Skin epidermis (tissue), 12 donors: ENCODE data around the gene WNK4.

ENCODE experiments used
- H3K27ac ChIP-seq, 21 experiments: fragments of 200-600 bp; sonication (generic) in 11 of 21; one replicate each; pipeline ENCODE4 v1.5.0; 2020; ENCODE audit warnings: mild to moderate bottlenecking in 3 of 21, inconsistent platforms in 2 of 21, moderate library complexity in 2 of 21
- H3K4me3 ChIP-seq, 7 experiments: fragments of 200-600 bp; sonication (generic) in 2 of 7; one replicate each; pipeline ENCODE4 v1.5.0; 2020; ENCODE audit warnings: inconsistent platforms in 2 of 7, mild to moderate bottlenecking in 2 of 7, moderate library complexity in 1 of 7

The WNK4 gene

GRCh38 chr17:42827472-42827871 is 47.1 kb downstream of the WNK4 start:
- Histone ChIP-seq H3K27ac (no peak overlapping the region), H3K4me3 (no peak overlapping the region)

GRCh38 chr17:42830971-42831370 is 50.6 kb downstream of the WNK4 start:
- no peak overlapping the region for H3K27ac ChIP-seq
- no peak overlapping the region for H3K4me3 ChIP-seq

GRCh38 chr17:42832213-42832933 is 52.0 kb downstream of the WNK4 start:
- peak overlapping the region; percentile 71 to 98 (median 93) for H3K4me3 ChIP-seq
- peak overlapping the region; percentile 70 to 99 (median 92) for H3K27ac ChIP-seq

- H3K27ac ChIP-seq, result peak within 1 kb of the TSS; percentile 70 to 99 (median 92)
Measured at GRCh38 chr17:42832934-42833766, 52.7 kb downstream of the WNK4 start, which contains the start of gene PSME3. Gene PSME3, plus strand, starts transcription at chr17:42833397. Its CDS starts 235 bp downstream, at chr17:42833632.

GRCh38 chr17:42833767-42834422 is 53.5 kb downstream of the WNK4 start:
- H3K27ac ChIP-seq, result peak overlapping the region; percentile 70 to 99 (median 92)
- peak overlapping the region; percentile 71 to 98 (median 93) for H3K4me3 ChIP-seq

More at GRCh38 chr17:42832934-42833766, 52.7 kb downstream of the WNK4 start, which contains the start of gene PSME3:
- peak within 1 kb of the TSS; percentile 71 to 98 (median 93) for H3K4me3 ChIP-seq

GRCh38 chr17:42835732-42836131 is 55.3 kb downstream of the WNK4 start:
- no peak overlapping the region for H3K4me3 ChIP-seq
- H3K27ac ChIP-seq, result no peak overlapping the region

GRCh38 chr17:42841975-42842685 is 61.7 kb downstream of the WNK4 start:
- no peak overlapping the region for H3K27ac ChIP-seq

GRCh38 chr17:42843358-42843934 is 63.0 kb downstream of the WNK4 start:
- H3K27ac ChIP-seq, result peak overlapping the region in 1 of 21 experiments; percentile 14
- no peak overlapping the region for H3K4me3 ChIP-seq

More at GRCh38 chr17:42841975-42842685, 61.7 kb downstream of the WNK4 start:
- H3K4me3 ChIP-seq, result no peak overlapping the region

GRCh38 chr17:42844271-42844670 is 63.9 kb downstream of the WNK4 start, which contains the start of gene AOC2:
Gene AOC2, plus strand, starts transcription at chr17:42844580. Its CDS starts 47 bp downstream, at chr17:42844627.
- no peak within 1 kb of the TSS for H3K4me3 ChIP-seq
- H3K27ac ChIP-seq, result peak within 1 kb of the TSS in 3 of 21 experiments; percentile 14 to 24 (median 21)

GRCh38 chr17:42844761-42845555 is 64.5 kb downstream of the WNK4 start:
- H3K4me3 ChIP-seq, result no peak overlapping the region
- H3K27ac ChIP-seq, result no peak overlapping the region

GRCh38 chr17:42845556-42845917 is 65.1 kb downstream of the WNK4 start:
- H3K4me3 ChIP-seq, result no peak overlapping the region
- peak overlapping the region in 1 of 21 experiments; percentile 64 for H3K27ac ChIP-seq

GRCh38 chr17:42845918-42846593 is 65.6 kb downstream of the WNK4 start:
- Histone ChIP-seq H3K27ac (peak overlapping the region in 9 of 21 experiments; percentile 3 to 64 (median 38)), H3K4me3 (no peak overlapping the region)
